ENCODE results near the gene PFDN6. TPM values are rescaled to one million over a fixed set of nuclear protein-coding genes. Genes with fewer than 3 reads are reported as not detected.
A peak's percentile ranks its signal among the peaks of the same experiment; 100 is the strongest.

PFDN6 gene
- polyA plus RNA-seq, 3 donors: 47.0 to 131 (median 77.7) TPM

DNA sequence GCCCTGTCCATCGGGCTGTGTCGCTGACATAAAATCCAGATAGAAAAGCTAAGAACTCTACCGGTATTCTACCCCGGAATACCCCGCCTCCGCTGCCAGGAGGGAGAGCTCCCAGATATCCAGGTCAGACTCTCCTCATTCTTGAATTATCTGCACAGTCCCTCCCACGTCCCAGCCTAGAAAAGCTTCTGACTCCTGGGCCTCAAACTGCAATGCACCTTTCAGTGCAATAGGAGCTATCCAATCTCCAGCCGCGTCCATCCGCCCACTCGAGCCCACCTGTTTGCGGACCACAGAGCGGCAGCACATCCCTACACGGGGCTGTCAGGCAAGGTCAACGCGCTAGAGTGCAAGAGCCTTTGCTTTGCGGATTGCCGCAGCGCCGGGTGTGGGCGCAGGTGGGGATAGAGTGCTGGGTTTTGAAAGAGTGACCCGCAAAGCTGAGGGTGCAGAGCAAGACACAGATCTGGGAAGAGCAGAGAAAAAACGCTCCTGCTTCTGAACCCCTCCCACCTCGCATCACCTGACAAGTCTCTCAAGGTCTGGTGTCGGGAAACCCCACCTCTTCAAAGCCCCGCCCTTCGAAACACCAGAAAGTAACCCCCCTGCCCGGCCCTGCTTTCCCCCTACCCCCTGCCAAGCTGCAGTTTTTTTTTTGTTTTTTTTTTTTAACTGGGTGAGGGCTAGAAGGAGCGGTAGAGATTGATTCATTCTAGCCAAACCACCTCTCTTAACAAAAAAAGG, 23.1 kb downstream of the PFDN6 start:
- WGBS, 3 donors: 2 to 9% (median 8%) methylated on average over 27 to 29 of the region's 29 CpGs
- no peak overlapping the region for H3K27ac ChIP-seq (ENCODE audit: low read depth, low read length)

DNA sequence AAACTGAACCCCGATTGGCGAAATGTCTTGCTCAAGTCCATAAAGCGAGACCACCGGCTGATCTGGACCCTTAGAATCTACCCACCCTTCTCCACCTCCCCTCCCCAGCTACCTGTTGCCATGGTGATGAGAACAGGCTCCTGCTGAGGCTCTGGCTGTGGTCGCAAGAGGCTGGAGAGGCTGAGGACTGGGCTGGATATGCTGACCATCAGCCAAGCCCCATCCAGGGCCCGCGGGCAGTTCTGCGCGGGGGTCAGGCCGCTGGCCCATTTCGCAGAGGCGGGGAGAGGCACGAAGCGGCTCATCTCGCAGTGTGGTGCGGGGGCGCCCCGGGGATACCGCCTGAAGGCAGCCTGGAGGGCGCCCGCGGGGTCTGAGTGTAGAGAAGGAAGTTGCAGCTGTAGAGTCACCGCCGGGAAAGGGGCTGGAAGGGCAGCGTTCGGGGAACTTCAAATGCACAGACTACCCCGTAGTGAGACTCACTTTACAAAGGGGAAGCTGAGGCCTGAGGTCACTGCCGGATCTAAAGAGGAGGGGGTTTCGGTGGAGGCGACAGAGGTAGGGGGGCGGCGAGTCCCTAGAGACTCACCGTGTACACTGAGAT, 23.8 kb downstream of the PFDN6 start:
- peak overlapping the region; percentile 85 for H3K27ac ChIP-seq (ENCODE audit: low read depth, low read length)
- WGBS, 3 donors: 0 to 1% (median 1%) methylated on average over 33 of the region's 33 CpGs

DNA sequence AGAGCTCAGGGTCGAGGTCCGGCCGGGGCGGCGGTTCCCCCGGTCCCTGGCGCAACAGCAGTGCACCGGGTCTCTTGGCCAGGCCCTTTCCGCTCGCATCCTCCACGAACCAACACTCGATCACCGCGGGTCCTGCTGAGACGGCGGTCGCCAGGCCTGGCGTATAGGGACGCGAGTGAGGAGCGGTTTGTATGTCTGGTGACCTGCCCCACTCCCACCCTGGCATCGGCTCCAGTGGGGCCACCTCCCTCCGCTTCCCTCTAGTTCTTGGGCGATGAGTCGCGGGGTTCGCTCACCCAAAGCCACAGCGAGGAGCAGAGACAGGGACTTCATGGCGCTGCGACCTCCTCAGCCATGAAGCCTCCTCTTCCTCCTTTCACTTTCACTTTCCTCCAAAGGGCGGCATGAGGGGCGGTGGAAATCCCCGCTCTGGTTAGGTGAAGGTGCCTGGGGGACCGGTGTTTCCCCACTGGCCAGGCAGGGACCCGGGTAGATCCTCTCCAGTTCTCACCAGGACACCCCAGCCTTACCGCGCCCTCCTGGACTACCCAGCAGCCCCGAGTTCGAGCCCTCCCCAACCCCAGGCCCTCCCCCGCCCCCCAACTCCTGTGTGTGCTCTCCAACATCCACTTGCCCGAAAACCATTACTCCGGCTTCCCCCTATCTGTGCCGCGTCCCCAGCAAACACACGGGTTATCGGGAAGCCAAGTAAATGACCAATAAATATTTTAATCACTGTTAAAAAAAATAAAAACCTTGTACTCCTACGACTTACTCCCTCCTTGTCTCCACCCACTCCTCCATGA, 24.5 kb downstream of the PFDN6 start, which contains the start of gene TAPBP:
Gene TAPBP, minus strand, starts transcription at position 370 of the 806 bp plus-strand sequence. Its CDS starts 37 bp downstream, at position 333.
- WGBS, 3 donors: 0 to 1% (median 0%) methylated on average over 46 to 47 of the region's 47 CpGs
- peak within 1 kb of the TSS; percentile 85 for H3K27ac ChIP-seq (ENCODE audit: low read depth, low read length)

DNA sequence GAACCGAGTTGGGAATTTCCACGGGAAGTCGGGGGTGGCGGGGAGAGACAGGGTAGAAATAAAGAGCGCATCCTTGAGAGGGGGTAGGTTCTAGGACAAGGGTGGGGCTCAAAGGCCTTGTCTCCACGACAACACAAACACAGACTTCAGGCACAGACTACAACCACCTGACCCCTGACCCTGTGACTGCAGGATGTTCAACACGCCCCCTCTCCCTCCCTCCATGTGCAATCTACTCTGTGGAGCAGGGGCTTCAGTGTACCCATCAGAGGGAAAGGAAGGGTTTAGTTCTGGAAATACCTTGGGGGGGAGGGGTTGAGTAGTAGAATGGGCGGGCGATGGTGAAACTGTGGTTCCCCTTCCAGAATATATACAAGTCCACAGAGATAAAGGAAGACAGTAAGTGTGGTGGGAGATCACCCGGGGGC, 25.1 kb downstream of the PFDN6 start:
- WGBS, 3 donors: 1 to 5% (median 1%) methylated on average over 10 of the region's 10 CpGs
- peak overlapping the region; percentile 25 for H3K27ac ChIP-seq (ENCODE audit: low read depth, low read length)

DNA sequence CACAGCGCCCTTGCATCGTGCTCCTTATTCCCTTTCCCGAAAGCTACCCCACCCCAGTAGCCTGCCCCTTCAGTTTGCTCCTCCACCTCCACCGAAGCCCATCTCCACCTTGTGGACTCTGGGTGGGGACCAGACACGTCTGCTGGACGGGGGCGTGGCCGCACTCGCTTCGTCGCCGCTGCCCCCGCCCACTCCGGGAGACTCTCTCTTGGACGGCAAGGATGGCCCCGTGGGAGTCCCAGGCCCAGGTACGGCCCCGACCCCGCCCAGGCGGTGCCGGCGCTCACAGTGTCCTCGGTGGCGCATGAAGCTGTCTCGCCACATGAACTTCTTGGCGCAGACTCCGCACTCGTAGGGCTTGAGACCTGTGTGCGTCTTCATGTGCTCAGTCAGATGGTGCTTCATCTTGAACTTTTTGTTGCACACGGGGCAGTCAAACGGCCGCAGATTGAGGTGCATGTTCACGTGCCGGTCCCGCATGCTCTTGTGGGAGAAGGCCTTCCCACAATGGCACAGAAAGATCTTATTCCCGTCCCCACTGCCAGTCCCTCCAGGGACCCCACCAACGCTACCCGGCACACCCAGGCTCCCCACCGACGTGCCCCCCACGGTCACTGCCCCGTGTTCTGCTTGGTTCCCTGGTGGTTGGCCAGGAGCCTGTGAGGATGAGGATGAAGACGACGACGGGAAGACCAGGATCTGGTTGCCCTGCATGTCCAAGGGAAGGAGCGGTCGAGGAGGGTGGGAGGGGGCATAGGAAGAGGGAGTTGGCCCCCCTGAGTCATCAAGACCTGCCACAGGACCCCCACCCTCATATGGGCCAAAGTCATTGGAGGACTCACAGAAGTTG, 25.8 kb downstream of the PFDN6 start:
- H3K27ac ChIP-seq (ENCODE audit: low read depth, low read length): peak overlapping the region; percentile 25
- 42 to 44% (median 42%) methylated on average over 47 of the region's 47 CpGs for WGBS, 3 donors

DNA sequence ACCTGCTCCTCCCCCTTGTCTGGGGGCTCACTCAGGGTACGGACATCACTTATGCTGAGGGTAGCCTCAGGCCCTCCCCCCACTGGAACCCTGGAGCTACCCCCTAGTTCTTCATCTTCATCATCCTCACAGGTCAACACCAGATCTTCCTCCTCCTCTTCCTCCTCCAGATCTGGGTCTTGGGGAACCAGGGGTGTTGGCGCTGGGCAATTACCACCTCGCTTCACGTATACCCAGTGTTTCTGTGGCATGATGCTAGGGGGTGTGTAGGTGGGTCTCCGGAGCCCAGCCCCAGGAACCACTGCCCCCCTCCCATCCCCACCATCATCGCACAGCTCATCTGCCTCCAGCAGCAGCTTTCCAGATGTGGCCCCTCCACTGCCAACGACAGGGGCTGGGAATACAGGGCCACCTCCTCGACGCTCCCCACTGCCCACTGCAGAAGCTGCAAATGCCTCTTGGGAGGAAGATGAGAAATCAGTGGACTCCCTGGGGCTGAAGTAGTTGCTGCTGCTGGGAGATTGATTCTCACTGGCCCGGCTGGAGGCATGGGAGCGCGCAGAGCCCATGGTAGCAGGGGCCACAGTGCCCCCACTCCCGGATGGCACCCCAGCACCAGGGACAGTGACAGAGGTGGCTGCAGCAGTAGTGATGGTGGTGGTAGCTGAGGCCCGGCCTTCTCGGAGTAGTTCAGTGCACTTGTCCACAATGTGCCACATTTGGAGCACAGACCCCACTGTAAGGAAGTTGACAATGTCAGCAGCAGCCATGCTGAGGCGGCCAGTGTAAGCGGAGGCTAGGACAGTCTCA, 26.6 kb downstream of the PFDN6 start:
- 89 to 91% (median 90%) methylated on average over 17 of the region's 17 CpGs for WGBS, 3 donors
- H3K27ac ChIP-seq (ENCODE audit: low read depth, low read length): no peak overlapping the region

DNA sequence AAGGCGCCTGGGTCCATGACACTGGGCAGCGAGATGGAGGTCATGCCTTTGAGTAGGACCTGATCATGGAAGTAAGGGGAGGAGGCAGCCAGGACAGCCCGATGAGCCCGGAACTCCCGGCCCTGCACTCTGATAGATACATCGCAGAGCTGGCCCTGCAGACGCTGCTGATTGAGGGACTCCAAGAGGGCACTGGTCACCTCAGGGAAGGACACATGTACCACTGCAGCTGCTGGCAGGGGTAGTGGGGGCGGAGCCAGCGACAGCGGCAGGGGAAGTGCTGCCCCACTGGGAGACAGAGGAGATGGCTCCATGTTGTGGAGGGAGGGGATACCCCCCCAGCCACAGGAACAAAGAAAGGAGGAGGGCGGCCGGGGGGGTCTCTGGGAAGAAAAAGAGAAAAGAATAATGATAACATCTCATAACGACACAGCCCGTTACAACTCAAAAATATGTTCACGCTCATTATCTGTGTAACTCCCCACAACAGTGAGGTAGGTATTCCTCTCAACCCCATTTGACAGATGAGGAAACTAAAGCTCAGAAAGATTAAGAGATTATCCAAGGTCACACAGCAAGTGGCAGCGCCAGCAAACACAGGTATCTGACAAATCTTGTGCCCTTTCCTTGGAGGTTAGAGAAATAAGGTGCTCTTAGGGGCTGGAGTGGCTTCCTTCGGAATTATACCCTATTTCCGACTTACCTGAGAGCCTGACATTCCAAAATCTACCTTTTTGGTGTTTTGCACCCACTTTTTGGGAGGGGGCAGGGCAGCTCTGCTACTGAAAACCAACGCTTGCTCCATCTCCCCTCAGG, 27.4 kb downstream of the PFDN6 start:
- no peak overlapping the region for H3K27ac ChIP-seq (ENCODE audit: low read depth, low read length)
- WGBS, 3 donors: 64 to 77% (median 73%) methylated on average over 19 of the region's 19 CpGs

DNA sequence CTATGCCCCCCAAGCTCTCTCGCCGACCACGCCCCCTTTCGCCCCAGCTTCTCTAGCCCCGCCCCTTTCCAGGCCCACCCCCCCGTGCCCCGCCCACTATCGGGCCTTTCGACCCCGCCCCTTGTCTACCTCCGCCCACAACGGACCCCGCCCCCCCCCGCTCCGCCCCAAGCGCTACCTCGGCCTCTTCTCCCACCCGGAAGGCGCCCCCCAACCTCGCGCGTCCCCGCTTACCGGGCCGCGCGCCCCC, 27.9 kb downstream of the PFDN6 start:
- WGBS, 3 donors: 0% methylated on average over 15 to 26 of the region's 27 CpGs
- no peak overlapping the region for H3K27ac ChIP-seq (ENCODE audit: low read depth, low read length)

DNA sequence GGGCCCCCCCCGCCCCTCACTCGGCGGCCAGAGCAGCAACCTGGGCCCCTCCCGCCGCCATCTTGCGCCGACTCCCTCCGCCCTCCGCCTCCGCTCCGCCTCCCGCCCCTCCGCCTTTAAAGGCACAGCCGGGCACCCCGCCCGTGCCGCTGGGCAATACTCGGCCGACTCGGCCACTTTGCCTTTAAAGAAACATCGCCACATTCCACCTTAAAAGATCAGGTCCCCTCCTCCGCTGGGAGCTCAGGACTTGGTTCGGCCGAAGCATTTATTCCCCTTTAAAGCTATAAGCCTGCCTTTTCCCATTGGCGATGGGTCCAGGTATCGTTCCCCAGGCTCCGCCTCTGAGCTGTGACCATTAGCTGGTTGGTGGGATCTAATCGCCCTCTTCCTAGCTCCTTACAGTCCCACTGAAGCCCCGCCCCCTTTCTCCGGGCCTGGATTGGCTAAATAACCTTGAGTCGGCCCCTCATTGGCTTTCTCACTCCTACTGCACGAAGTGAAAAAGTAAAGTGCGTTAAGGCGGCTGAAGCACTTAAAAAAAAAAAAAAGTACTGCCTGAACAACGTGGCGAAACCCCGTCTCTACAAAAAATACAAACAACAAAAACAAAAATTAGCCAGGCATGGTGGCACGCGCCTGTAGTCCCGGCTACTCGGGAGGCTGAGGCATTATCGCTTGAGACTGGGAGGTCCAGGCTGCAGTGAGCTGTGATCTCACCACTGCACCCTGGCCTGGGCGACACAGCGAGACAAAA, 28.4 kb downstream of the PFDN6 start, which contains the start of gene ZBTB22:
Gene ZBTB22, minus strand, starts transcription at position 76 of the 757 bp plus-strand sequence. CDS start 828 bp downstream, outside the sequence.
- WGBS, 3 donors: 1 to 2% (median 2%) methylated on average over 43 to 44 of the region's 44 CpGs
- H3K27ac ChIP-seq (ENCODE audit: low read depth, low read length): no peak within 1 kb of the TSS

DNA sequence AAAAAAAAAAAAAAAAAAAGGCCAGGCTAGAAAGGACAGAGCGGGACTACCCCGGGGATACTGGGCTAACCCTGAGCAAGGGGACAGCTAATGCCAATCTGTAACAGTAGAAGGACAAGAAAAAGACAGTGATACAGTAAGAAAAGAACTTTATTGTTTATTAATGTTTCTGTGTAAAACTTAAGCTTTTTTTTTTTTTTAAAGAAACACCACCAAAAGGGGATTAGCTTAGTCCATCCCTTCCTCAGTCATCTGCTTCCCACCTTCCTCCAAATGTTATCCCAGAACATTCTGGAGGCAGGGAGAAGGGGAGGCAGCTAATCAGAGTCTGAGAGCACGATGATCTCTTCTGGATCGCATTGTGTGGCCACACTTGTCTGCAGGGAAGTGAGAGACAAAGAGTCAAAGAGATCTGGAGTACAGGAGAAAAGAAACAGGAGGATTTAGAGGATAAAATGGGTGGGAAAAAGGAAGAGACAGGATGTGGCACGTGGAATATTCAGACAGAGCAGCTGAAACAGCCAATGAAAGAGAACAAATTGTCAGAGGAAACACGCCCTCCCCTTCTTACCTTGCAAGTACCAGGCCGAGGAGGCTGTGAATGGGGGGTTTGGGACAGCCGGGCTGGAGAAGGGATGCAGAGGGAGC, 29.1 kb downstream of the PFDN6 start:
- H3K27ac ChIP-seq (ENCODE audit: low read depth, low read length): no peak overlapping the region
- 69 to 74% (median 70%) methylated on average over 8 of the region's 8 CpGs for WGBS, 3 donors

DNA sequence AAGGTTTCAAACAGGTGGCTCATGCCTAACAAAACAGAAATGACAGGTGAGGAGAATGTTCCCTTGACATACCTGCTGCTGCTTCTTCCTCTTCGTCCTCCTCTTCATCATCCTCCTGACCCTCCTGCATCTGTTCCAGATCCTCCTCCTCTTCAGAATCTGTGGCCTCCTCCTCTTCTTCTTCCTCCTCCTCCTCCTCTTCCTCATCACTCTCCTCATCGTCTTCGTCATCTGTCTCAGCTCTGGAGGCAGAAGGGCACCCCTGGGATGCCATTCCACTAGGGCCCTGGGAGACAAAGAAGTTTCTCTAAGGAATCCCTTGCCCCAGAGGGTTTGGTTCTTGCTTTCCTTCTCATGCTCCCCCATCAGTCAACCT, 30.5 kb downstream of the PFDN6 start:
- 84 to 85% (median 85%) methylated on average over 3 of the region's 3 CpGs for WGBS, 3 donors
- no peak overlapping the region for H3K27ac ChIP-seq (ENCODE audit: low read depth, low read length)

DNA sequence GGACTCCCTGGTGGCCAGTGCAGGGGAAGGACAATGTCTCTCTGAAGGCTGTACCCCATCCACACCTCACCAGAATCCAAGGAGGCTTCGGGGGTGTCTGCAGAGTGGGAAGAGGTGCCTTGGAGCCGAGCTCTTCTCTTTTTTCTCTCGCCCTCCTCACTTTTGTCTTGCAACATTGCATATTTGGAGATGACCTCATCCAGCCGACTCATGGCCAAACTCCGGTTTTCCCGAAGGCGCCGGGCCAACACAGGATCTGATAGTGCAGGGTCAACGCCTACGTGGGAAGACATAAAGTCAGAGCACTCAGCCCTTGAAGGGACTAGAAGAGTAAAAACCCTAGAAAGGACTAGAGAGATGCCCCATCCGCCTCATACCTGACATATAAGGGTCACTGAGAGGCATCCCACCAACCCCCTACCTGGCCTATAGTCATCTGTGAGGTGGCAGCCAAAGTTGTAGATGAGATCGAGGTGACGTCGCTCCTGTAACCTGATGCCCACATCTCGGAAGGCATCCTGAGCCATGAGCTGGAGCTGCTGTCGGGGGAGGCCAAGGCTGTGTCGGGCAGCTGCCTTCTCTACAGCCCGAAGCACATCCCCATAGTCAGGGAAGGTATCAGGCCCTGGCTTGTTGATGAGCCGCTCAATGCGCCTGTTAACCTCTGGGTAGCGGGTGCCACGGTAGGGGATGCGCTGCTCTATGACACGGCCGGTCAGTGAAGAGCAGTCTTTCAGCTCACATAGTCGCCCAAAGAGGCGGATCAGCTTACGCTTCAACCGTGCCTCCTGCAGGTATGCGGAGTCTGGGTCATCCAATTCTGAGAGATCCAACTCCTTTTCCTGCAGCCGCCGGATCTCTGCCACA, 31.1 kb downstream of the PFDN6 start:
- WGBS, 3 donors: 72 to 75% (median 72%) methylated on average over 32 of the region's 32 CpGs
- no peak overlapping the region for H3K27ac ChIP-seq (ENCODE audit: low read depth, low read length)

DNA sequence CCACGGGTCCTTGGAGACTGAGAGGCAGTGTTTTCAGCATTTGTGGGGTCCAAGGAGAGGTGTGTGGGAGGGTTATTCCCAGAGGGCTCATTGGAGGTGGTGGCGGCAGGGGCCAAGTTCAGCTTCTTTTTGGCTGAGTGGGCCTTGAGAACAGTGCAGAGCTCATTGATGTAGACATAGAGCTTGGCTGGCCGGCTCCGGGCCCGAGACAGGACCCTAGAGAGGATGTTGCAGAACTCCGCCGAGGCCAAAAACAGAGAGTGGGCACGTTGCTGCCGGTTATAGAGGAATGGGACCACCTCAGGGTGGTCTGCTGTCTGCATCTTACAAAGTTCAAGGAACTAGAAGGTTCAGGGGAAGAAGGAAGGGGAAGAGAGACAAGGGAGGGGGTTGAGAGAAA, 31.8 kb downstream of the PFDN6 start:
- WGBS, 3 donors: 60 to 75% (median 69%) methylated on average over 9 of the region's 9 CpGs
- H3K27ac ChIP-seq (ENCODE audit: low read depth, low read length): no peak overlapping the region

DNA sequence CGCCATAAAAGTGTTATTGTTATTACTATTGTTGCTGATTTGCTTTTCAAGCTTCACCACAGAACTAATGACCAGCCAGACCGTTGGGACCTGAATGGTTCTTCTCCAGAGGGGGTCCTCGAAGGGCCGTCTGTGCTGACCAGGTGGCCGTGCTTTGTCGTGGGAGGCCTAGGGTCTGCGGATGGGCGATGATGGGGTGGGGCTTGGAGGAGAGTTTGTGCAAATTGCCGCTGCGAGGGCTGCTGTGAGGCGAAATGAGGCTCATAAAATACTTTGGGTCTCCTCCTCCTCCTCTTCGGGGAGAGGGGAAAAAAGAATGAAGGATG, 34.2 kb downstream of the PFDN6 start:
- 0 to 3% (median 1%) methylated on average over 12 of the region's 12 CpGs for WGBS, 3 donors
- H3K27ac ChIP-seq (ENCODE audit: low read depth, low read length): no peak overlapping the region

DNA sequence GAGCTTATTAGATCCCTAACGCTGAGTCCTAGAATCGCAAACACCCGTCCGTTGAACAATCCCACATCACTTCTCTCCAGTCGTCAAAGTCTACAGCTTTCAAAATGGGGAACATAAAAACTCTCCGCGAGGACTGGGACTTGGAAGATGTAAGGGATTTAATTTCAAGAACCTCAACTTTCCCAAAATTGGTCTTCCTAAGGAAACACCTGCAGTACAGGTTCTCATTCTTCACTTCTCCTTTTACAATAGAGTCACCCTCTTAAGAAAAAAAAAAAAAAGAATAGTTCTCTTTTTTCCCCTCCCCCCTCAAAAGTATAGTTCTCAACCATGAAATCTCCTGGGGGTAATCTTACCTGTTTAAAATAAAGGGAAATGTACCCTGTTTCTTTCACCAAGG, 34.7 kb downstream of the PFDN6 start:
- 15 to 26% (median 18%) methylated on average over 7 of the region's 7 CpGs for WGBS, 3 donors
- no peak overlapping the region for H3K27ac ChIP-seq (ENCODE audit: low read depth, low read length)
